8988T (cell line): ENCODE data around the gene HMGCL.
"Not testable (repeated sequence)": the region's sequence is repeated elsewhere in the genome, so short reads cannot be mapped to it uniquely, and the experiment has no call there.

Experiments
- DNase-seq: peaks from one replicate; pipeline ENCODE4 v3.0.0; 2011

Gene HMGCL

DNA sequence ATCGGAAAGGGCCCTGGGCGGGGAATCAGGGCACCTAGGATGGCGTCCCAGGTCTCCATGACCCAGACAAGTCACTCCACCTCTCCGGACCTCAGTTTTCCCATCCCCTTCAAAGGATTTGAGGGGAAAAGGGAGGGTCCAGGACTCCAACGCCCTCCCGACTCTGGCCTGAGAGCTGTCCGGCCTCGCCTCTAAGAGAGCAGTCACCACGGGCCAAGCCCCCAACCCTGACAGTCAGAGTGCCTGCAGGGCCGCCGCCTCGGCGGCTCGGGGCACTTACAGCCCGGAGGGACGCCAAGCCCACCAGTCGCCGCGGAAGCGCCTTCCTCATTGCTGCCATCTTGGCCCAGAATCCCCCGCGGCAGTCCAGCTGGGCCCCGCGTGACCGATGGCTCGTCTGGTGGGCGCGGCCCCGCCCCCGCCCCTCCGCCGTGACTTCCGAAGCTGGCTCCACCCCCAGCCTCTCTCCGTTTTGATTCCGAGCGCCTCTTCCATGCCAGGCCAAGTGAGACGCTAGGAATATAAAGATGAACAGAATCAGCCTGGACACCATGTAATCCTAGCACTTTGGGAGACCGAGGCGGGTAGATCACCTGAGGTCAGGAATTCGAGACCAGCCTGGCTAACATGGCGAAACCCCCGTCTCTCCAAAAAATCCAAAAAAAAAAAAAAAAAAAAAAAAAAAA lies at the start of gene HMGCL:
Gene HMGCL (minus strand): TSS at position 354 of the 686 bp plus-strand sequence. CDS start 14 bp downstream, at position 340.
- DNase-seq = peak; percentile 74

DNA sequence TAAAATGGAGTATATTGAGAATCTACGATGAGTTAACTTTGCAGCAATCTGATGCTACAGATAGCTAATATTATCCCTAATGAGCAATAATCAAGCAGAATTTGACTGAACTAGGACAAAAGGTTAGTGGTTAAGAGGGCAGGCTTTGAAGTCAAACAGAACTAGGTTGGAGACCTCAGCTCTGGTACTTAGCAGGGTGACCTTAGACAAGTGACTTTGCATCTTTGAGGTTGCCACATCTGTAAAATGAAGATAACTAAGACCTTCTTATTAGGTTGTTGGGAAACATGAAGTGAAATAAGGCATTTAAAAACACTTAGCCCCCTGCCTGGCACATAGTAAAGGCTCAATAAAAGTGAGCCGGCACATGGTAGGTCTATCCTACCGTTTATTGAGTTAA lies 47.2 kb upstream of the HMGCL start:
- no peak for DNase-seq

DNA sequence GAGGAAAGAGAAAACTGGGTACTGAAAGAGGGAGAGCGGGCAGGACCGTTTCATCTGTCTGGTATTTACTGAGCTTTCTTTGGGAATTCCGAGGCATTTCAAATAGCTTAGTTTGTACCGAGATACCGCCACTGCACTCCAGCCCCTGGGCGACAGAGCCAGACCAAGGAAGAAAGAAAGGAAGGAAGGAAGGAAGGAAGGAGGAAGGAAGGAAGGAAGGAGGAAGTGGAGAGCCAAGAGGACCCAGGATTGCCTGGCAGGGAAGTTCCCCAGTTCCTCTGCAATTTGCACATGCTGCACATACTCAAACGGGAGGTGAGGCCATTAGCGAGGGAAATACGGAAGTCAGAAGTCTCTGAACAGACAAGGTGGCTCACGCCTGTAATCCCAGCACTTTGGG lies 43.8 kb upstream of the HMGCL start:
- no peak for DNase-seq

DNA sequence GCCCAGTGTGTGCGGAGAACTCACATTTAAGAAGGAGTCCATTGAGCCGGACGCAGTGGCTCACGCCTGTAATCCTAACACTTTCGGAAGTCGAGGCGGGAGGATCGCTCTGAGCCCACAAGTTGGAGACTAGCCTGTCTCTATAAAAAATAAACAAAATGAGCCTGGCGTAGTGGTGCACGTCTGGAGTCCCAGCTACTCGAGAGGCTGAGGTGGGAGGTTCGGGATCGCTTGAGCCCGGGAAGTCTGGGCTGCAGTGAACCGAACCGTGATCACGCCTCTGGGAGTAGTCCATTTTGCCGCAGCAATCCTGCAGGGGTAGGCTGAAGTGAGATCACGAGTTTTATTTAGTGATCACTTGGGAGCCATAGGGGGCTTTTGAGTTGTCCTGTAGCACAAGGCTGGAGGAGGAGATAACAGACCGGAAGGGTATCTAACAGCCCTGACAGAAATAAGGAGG lies 43.4 kb upstream of the HMGCL start:
- DNase-seq = no peak

DNA sequence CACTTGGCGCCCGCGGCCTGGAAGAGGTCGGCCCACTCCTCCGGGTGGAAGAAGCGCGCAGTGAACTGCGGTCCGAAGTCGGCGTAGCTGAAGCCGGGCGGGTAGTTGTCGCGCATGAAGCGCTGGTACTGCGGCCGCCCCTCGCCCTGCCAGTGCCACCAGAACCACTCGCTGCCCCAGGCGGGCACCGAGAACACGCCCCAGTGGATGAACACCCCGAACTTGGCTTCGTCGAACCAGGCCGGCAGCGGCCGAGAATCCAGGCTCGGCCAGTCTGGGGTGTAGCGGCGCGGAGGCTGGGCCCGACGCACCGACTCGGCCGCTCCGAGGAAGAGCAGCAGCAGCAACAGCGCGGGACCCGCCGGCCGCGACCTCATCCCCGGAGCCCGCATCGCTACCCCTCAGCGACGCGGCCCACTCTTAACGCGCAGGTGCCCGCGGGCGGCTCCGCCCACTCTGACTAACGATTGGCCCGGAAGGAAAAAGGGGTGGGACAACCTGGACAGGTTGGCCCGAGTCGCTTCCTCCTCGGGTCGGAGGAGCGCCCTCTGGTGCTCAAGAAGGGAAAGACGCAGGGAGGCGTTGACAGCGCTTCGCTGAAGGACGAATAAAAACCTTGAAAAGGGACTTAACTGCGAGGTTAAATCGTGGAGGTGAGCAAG lies 42.8 kb upstream of the HMGCL start, which contains the start of gene FUCA1:
Gene FUCA1 (minus strand): TSS at position 396 of the 662 bp plus-strand sequence. CDS start 4 bp downstream, at position 392.
- peak; percentile 84 for DNase-seq

DNA sequence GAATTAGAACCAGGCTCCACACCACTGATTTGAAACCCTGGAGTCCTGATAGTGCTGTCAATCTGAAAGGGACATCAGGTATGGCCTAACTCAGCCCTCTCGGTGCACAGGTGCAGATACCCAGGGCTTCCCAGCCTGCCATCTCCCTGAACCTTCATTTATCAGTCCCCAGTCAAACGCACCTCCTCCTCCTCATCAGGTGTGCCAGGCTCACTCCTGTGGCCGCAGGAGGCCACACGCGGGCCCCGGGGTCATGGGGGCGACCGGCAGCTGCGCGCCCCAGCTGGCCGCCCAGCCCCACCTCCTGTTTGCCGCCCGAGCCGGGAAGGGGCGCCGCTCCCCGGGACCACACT lies 42.3 kb upstream of the HMGCL start:
- DNase-seq = no peak

DNA sequence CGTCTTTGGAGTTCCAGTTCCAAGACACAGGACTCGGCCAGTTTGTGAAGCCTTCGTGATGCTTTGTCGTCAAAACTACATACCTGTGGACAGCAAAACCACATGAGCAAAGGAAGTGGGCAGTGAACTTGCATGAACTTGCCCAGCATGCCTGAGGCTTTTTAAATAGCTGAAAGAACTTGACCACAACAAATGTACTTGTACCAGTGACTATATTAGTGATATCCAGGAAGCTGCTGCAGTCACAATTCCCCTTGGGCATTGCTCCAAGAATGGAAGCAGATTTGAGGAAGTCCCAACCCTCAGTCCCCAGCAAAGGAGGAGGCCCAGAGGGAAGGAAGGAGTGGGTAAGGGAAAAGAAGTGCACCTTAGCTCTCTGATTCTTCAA lies 40.3 kb upstream of the HMGCL start:
- DNase-seq = no peak

DNA sequence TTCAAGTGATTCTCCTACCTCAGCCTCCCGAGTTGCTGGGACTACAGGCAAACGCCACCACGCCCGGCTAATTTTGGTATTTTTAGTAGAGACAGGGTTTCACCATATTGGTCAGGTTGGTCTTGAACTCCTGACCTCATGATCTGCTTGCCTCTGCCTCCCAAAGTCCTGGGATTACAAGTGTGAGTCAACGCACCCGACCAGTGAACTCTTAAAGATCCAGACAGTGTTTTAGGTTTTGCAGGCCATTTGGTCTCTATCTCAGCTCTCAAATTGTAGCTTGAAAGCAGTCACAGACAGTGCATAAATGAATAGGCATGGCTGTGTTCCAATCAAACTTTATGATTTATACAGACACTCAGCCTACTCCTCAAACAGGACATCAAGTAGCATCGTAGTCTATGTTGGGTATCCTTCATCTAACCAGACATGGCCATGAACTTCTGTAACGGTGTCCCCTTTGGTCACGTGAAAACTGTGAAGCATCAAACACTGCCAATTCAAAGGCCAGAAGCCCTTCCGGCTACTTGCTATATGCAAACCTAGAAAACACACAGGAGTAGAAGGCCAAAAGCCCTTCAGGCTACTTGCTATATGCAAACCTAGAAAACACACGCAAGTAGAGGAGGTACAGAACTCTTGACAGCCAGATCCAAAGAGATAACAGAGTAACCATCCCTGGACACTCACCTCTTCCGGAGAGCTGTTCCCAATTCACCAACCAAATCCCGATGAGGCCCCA lies 39.7 kb upstream of the HMGCL start:
- DNase-seq = no peak

DNA sequence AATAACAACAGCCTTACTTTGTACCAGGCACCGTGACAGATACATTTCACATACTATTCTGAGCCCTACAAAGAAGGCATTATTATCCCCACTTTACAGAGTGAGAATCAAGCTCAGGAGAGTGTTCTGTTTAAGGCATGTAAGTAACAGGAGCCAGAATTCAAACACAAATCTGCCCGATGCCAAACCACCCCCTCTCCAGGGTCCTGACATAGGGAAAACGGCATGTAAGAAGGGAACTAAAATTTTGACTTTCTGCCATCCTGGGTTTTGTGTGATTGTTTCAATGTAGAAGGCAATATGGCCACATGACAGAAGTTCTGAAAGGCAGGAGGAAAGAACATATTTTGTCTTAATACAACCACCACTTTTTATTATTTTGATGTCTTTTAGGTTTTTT lies 37.4 kb upstream of the HMGCL start:
- no peak for DNase-seq

DNA sequence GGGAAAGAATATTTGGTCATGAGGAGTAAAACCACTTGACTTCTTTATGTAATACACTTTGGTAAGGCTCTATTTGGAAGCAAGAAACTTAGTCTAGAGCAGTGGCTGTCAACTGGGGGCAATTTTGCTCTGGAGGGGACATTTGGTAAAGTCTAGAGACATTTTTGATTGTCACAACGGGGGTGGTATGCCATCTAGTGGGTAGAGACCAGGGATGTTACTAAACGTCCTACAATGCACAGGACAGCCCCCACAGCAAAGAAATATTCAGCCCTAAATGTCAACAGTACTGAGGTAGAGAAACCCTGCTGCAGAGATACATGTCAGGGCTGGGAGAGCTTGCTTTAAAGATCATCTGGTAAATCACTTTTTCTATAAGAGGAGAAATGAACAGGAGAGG lies 29.3 kb upstream of the HMGCL start:
- DNase-seq = no peak

DNA sequence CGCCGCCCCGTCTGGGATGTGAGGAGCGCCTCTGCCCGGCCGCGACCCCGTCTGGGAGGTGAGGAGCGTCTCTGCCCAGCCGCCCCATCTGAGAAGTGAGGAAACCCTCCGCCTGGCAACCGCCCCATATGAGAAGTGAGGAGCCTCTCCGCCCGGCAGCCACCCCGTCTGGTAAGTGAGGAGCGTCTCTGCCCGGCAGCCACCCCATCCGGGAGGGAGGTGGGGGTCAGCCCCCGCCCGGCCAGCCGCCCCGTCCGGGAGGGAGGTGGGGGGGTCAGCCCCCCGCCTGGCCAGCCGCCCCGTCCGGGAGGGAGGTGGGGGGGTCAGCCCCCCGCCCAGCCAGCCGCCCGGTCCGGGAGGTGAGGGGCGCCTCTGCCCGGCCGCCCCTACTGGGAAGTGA lies 27.9 kb upstream of the HMGCL start:
- DNase-seq = not testable (repeated sequence)

DNA sequence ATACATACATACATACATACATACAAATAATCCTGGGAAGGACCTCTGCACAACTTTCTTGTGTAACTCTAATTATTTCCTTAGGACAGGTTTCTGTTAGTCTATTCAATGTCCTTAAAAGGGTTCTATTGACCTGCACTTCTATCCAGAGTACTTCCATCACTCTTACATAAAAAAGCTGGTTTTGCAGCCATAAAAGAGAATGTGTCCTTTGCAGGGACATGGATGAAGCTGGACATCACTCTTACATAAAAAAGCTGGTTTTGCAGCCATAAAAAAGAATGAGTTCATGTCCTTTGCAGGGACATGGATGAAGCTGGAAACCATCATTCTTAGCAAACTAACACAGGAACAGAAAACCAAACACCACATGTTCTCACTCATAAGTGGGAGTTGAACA lies 26.2 kb upstream of the HMGCL start:
- DNase-seq = not testable (repeated sequence)

DNA sequence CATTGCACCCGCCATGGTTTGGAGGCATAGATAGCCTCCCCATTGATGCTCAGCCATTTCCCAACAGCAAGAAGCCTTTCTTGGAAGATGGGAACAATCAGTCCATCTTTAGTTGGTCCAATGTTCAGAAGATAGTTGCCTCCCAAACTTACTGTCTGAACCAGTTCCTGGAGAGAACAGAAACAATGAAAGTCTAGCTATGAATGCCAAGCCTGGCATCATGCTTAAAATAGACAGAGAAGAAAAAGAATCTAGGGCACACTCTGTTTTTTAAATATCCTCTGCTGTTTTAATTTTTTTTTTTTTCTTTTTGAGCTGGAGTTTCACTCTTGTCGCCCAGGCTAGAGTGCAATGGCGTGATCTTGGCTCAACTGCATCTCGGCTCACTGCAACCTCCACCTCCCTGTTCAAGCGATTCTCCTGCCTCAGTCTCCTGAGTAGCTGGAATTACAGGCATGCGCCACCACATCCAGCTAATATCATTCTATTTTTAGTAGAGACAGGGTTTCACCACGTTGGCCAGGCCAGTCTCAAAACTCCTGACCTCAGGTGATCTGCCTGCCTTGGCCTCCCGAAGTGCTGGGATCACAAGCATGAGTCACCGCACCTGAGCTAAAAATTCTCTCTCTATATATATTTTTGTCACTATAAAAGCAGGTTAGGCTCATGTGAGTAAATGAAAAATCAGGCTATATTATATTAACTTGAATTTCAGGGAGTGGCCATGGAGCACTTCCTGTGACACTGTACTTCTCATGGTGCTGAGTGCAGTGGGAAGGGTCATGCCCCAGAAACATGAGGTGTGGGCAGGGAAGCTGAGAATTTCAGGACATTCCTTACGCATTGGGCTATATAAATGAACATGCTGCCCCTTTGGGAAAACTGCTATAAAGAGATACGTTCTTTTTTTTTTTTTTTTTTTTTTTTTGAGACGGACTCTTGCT lies 23.7 kb upstream of the HMGCL start:
- no peak for DNase-seq

DNA sequence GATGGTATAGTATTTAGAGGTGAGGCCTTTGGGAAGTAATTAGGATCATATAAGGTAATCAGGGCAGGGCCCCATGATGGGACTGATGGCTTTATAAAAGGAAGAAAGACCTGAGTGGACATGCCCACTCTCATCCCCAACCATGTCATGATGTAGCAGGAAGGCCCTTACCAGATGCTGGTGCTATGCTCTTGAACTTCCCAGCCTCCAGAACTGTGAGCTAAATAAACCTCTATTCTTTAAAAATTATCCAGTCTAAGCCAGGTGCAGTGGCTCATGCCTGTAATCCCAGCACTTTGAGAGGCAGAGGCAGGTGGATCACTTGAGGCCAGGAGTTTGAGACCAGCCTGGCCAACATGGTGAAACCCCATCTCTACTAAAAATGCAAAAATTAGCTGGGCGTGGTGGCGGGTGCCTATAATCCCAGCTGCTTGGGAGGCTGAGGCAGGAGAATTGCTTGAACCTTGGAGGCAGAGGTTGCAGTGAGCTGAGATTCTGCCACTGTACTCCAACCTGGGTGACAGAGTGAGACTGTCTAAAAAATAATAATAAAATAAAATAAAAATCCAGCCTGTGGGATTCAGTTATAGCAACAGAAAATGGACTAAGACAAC lies 22.4 kb upstream of the HMGCL start:
- not testable (repeated sequence) for DNase-seq

DNA sequence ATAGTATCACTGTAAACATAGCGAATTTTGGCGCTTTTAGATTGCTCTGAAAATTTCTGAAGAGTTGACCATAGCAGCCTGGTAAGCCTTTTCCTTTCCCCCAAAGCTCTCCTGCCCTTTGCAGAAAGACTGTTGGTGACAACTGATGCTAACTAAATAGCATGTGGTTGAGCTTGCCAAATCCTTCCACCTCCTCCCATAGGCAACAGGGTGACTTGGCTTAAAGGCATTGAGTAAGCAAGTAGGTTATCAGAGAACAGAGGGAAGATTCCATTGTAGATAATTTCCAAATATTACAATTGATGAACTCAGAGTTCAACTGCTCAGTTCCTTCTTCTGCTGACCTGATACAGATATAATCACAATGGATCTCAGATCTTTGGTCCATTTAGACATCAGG lies 19.9 kb upstream of the HMGCL start:
- DNase-seq = no peak

DNA sequence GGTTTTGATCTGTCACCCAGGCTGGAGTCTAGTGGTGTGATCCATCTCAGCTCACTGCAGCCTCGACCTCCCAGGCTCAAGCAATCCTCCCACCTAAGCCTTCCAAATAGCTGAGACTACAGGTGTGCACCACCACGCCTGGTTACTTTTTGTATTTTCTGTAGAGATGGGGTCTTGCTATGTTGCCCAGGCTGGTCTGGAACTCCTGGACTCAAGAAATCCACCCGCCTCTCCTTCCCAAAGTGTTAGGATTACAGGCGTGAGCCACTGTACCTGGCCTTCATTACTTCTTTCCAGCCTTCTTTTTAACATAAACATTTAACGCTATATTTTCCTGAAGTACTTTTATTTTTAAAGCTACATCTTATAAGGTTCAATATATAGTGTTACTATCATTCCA lies 18.4 kb upstream of the HMGCL start:
- DNase-seq = no peak

DNA sequence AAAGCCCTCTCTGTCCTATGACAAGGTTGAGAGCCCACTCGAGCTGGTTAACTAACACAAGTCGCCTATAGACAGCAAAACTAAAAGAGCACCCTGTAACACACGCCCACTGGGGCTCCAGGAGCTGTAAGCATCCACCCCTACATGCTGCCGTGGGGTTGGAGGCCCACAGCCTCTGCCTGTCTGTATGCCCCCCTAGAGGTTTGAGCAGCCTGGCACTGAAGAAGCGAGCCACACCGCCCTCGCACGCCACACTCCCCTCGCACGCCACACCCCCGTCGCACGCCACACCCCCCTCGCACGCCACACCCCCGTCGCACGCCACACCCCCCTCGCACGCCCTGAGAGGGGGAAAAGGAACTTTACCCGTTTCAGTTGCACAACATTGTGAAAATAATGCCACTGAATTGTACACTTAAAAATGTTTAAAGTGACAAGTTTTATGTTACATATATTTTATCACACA lies 13.2 kb upstream of the HMGCL start:
- peak; percentile 37 for DNase-seq

DNA sequence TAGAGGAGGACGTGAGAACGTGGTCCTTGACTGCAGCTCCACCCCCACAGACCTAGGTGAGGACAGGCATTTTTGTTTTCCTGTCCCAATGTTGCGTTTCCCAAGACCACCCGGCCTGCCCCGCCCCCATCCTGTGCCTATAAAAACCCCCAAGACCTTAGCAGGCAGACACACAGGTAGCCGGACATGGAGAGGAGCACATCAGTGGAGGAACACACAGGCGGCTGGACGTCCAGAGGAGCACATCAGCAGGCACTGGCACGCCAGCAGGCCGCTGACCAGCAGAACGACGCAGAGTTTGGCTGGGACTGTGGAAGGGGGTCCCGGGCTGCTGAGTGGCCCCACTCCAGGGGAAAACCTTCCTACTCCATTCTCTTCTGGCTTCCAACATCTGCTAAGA lies 12.7 kb upstream of the HMGCL start:
- no peak for DNase-seq

DNA sequence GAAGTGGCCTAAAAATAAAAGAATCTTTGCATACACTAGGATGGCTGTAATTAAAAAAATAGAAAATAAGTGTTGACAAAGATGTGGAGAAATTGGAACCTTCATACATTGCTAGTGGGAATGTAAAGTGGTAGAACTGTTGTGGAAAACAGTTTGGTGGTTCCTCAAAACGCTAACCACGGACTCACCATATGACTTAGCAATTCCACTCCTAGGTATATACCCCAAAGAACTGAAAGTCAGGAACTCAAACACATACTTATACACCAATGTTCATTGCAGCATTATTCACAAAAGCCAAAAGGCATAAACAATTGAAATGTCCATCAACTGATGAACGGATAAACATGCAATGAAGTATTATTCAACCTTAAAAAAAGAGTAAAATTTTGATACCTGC lies 10.8 kb upstream of the HMGCL start:
- no peak for DNase-seq

DNA sequence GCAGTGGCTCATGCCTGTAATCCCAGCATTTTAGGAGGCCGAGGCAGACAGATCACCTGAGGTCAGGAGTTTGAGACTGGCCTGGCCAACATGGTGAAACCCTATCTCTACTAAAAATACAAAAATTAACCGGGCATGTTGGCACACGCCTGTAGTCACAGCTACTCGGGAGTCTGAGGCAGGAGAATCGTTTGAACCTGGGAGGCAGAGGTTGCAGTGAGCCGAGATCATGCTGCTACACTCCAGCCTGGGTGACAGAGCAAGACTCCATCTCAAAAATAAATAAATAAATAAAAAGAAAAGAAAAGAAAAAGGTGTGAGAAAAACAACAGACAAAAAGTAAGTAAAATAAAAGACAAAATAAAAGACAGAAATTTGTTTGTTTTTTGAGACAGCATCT lies 8.9 kb upstream of the HMGCL start:
- not testable (repeated sequence) for DNase-seq

DNA sequence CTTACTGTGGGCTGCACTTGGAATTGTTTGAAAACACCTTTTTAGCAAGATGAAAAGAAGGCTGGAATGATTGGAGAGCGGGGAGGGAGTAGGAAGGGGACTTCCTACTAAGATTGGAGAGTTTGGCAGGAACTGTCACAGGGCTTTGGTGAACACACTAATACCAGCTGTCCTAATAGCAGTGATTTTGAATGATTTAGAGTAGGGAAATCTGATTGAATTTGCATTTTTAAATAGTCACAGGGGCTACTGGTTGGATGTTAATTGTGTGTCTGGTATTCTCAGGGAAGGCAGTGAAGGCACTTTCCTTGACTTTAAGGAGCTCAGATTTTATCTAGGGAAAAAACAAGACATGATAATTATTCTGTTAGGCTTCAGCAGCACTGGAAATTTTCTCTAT lies 2.5 kb upstream of the HMGCL start:
- DNase-seq = no peak

DNA sequence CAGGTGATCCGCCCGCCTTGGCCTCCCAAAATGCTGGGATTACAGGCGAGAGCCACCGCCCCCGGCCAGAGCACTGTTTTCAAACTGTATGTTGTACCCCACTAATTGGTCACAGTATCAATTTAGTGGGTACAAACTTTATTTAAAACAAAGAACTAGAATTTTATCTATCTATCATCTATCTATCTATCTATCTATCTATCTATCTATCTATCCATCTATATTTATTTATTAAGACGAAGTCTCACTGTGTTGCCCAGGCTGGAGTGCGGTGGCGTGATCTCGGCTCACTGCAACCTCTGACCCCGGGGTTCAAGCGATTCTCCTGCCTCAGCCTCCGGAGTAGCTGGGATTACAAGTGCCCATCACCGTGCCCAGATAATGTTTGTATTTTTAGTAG lies 1.4 kb upstream of the HMGCL start:
- not testable (repeated sequence) for DNase-seq
